Measurements from ENCODE around the gene FBXO42. TPM values are rescaled to one million over a fixed set of nuclear protein-coding genes. Genes with fewer than 3 reads are reported as not detected.
"Not testable (repeated sequence)": the region's sequence is repeated elsewhere in the genome, so short reads cannot be mapped to it uniquely, and the experiment has no call there.

The FBXO42 gene
- polyA plus RNA-seq, 3 donors, result 11.6 to 18.4 (median 16.9) TPM

DNA sequence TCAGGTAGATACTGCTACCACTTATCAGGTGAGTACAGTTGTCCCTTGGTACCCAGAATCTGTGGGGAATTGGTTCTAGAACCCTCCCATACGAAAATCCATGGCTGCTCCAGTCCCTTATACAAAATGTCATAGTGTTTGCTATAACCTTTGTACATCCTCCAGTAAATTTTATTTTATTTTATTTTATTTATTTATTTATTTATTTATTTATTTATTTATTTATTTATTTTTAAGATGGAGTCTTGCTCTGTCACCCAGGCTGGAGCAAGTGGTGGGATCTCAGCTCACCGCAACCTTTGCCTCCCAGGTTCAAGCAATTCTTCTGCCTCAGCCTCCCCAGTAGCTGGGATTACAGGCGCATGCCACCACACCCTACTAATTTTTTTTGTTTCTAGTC is 138.7 kb downstream of the FBXO42 start:
- H3K9ac ChIP-seq (ENCODE audit: insufficient read depth, low read length, poor library complexity, severe bottlenecking); H4K20me1 ChIP-seq (ENCODE audit: insufficient read depth, low read length); H3K27ac Mint-ChIP-seq; H3K27ac ChIP-seq (ENCODE audit: low read depth in 1 of 2, low read length in 2 of 2); intact Hi-C loops (cut with micrococcal nuclease); H3K36me3 Mint-ChIP-seq; H3K4me3 Mint-ChIP-seq; H3K79me2 ChIP-seq (ENCODE audit: insufficient read depth, low read length); H3K4me2 ChIP-seq (replicated peaks; ENCODE audit: extremely low read depth, low read length, poor library complexity, severe bottlenecking); H2AFZ ChIP-seq (ENCODE audit: insufficient read depth, low read depth, low read length, poor library complexity, severe bottlenecking); H3K9me3 Mint-ChIP-seq; H3K9me3 ChIP-seq (replicated peaks in 1 of 2; ENCODE audit: control insufficient read depth in 1 of 2, insufficient read depth in 1 of 2, low read length in 2 of 2); DNase-seq; H3K4me3 ChIP-seq (replicated peaks in 1 of 3; ENCODE audit: low read depth in 2 of 3, low read length in 3 of 3); H3K27me3 ChIP-seq (ENCODE audit: control insufficient read depth in 2 of 2, insufficient read depth in 2 of 2, low read length in 2 of 2); H3K36me3 ChIP-seq (replicated peaks in 1 of 2; ENCODE audit: control insufficient read depth in 1 of 2, insufficient read depth in 2 of 2, low read length in 2 of 2): not testable (repeated sequence)
- Mint-ChIP-seq H3K4me1 (peaks cover 21% of the 10 kb centered on the region), H3K27me3 (ENCODE audit: low read depth in 3 of 3) (peaks cover 6 to 14% (median 9%) of the 10 kb centered on the region in 3 donors)
- peaks cover 16 to 23% of the 10 kb centered on the region in 2 donors for H3K4me1 ChIP-seq (ENCODE audit: control insufficient read depth in 1 of 2, insufficient read depth in 2 of 2, low read length in 2 of 2)
- 100% methylated on average over 1 of the region's 3 CpGs for WGBS (ENCODE audit: insufficient coverage)

DNA sequence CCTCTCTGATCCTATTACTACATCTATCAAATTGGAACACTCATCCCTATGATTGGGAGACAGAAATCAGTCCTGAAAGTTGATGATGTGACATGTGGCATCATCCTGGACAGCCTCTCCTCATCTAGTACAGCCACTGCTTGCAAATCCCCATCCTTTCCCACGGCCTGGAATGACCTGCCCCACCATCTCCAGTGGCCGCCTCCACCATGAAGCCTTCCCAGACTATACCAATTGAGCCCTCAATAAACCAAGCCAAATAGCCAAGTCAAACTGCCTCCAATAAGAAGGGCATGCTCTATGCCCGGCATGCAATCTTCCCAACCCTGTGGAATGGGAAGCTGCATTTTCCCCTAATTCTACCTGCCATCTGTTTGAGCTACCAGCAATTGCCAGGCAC is 139.3 kb downstream of the FBXO42 start:
- TF ChIP-seq, protein P1, sequence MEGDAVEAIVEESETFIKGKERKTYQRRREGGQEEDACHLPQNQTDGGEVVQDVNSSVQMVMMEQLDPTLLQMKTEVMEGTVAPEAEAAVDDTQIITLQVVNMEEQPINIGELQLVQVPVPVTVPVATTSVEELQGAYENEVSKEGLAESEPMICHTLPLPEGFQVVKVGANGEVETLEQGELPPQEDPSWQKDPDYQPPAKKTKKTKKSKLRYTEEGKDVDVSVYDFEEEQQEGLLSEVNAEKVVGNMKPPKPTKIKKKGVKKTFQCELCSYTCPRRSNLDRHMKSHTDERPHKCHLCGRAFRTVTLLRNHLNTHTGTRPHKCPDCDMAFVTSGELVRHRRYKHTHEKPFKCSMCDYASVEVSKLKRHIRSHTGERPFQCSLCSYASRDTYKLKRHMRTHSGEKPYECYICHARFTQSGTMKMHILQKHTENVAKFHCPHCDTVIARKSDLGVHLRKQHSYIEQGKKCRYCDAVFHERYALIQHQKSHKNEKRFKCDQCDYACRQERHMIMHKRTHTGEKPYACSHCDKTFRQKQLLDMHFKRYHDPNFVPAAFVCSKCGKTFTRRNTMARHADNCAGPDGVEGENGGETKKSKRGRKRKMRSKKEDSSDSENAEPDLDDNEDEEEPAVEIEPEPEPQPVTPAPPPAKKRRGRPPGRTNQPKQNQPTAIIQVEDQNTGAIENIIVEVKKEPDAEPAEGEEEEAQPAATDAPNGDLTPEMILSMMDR (IDR thresholded peaks at IDR 0.05), result no peak
- no peaks in the 10 kb centered on the region for H3K9me3 ChIP-seq (replicated peaks in 1 of 2; ENCODE audit: control insufficient read depth in 1 of 2, insufficient read depth in 1 of 2, low read length in 2 of 2)
- no peak overlapping the region for H3K4me2 ChIP-seq (replicated peaks; ENCODE audit: extremely low read depth, low read length, poor library complexity, severe bottlenecking)
- peaks cover 23% of the 10 kb centered on the region for H3K4me1 Mint-ChIP-seq
- no peak for DNase-seq
- H2AFZ ChIP-seq (ENCODE audit: insufficient read depth, low read depth, low read length, poor library complexity, severe bottlenecking), result no peak overlapping the region
- no peaks in the 10 kb centered on the region for H3K36me3 Mint-ChIP-seq
- peaks cover 5 to 14% (median 7%) of the 10 kb centered on the region in 3 donors for H3K27me3 Mint-ChIP-seq (ENCODE audit: low read depth in 3 of 3)
- WGBS (ENCODE audit: insufficient coverage), result 70% methylated on average over 3 of the region's 3 CpGs
- no peak overlapping the region for H3K4me3 Mint-ChIP-seq
- intact Hi-C loops (cut with micrococcal nuclease), result no loop called here
- no peak overlapping the region for H3K27ac Mint-ChIP-seq
- H3K27me3 ChIP-seq (ENCODE audit: control insufficient read depth in 2 of 2, insufficient read depth in 2 of 2, low read length in 2 of 2), result peaks cover 0 to 4% of the 10 kb centered on the region in 2 donors
- H3K4me1 ChIP-seq (ENCODE audit: control insufficient read depth in 1 of 2, insufficient read depth in 2 of 2, low read length in 2 of 2), result peaks cover 22 to 26% of the 10 kb centered on the region in 2 donors
- H3K36me3 ChIP-seq (replicated peaks in 1 of 2; ENCODE audit: control insufficient read depth in 1 of 2, insufficient read depth in 2 of 2, low read length in 2 of 2), result no peaks in the 10 kb centered on the region
- H3K27ac ChIP-seq (ENCODE audit: low read depth in 1 of 2, low read length in 2 of 2), result no peak overlapping the region
- no peaks in the 10 kb centered on the region for H3K79me2 ChIP-seq (ENCODE audit: insufficient read depth, low read length)
- H3K4me3 ChIP-seq (replicated peaks in 1 of 3; ENCODE audit: low read depth in 2 of 3, low read length in 3 of 3), result no peak overlapping the region
- no peaks in the 10 kb centered on the region for H4K20me1 ChIP-seq (ENCODE audit: insufficient read depth, low read length)
- H3K9ac ChIP-seq (ENCODE audit: insufficient read depth, low read length, poor library complexity, severe bottlenecking), result no peak overlapping the region
- H3K9me3 Mint-ChIP-seq, result peaks cover 0 to 3% (median 0%) of the 10 kb centered on the region in 7 donors

Data from CD14-positive monocyte (primary cell).